Cardiac muscle cell (in vitro differentiated cells and primary cell): Measurements from ENCODE around the gene LCN1. TPM values are rescaled to one million over a fixed set of nuclear protein-coding genes. Genes with fewer than 3 reads are reported as not detected.
"Not testable (repeated sequence)": the region's sequence is repeated elsewhere in the genome, so short reads cannot be mapped to it uniquely, and the experiment has no call there.

Source experiments
- DNase-seq, 2 donors: peaks; one replicate each; pipeline versions ENCODE4 v3.0.0 to v3.0.0-alpha.2; 2010 to 2017; ENCODE audit warnings: low read depth in 1 of 2, low spot score in 1 of 2
- H3K27ac ChIP-seq: fragments of 200-600 bp; sonication (generic); 2 replicates; pipeline ENCODE4 v1.5.1; 2016
- H3K27me3 ChIP-seq: fragments of 200-600 bp; sonication (generic); 2 replicates; pipeline ENCODE4 v1.6.0; 2016; ENCODE audit warnings: control low read depth
- H3K36me3 ChIP-seq: fragments of 200-600 bp; sonication (generic); 2 replicates; pipeline ENCODE4 v1.5.1; 2016; ENCODE audit warnings: control low read depth
- H3K4me1 ChIP-seq: fragments of 200-600 bp; sonication (generic); 2 replicates; pipeline ENCODE4 v1.8.1; 2017; ENCODE audit warnings: low read depth, mild to moderate bottlenecking, mixed run types
- H3K4me3 ChIP-seq: fragments of 200-600 bp; sonication (generic); 2 replicates; pipeline ENCODE4 v1.5.1; 2016; ENCODE audit warnings: mild to moderate bottlenecking
- H3K9me3 ChIP-seq: fragments of 200-600 bp; sonication (generic); 2 replicates; pipeline ENCODE4 v1.5.1; 2017; ENCODE audit warnings: low read depth, mild to moderate bottlenecking, control low read depth
- polyA plus RNA-seq: library from polyadenylated mRNA; unstranded; fragments of >200 nt; fragmentation: Nextera tagmentation; extraction: Ambion mirVana; gene quantifications from 2 replicates; pipeline ENCODE4 v1.2.1, GENCODE V29; 2016
- total RNA-seq: library from RNA; depleted of rRNA; stranded (reverse); fragments of >200 nt; gene quantifications from 2 replicates; pipeline ENCODE4 v1.2.3, GENCODE V29; 2016
- TF ChIP-seq, protein P1 (sequence below): IDR thresholded peaks from 2 replicates; pipeline ENCODE4 v1.5.1; 2012; ENCODE audit warnings: low read depth, mild to moderate bottlenecking, low read length

Gene LCN1
- total and polyA plus RNA-seq, 2 experiments from 2014 or later, result 0.37 TPM; not detected in 1

DNA sequence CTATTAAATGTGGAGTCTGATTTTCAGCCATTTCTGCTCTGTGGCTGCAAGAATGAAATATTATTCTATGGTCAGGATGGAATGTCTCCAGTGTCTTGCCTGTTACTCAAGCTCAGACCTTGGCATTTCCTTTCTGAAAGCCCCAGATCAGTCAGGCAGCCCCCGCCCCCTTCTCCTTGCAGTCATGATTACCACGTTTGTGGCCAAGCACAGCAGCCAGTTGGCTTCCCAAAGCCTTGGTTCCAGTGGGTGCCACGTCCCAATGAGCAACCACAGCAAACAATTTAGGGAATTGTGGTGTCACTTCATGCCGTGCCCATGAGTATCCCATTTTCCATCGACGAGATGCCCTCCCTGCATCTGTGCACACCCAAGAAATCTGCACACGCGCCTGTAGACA is 15.0 kb downstream of the LCN1 start:
- peak in 1 of 2 donors; percentile 85 for DNase-seq
- no peaks in the 10 kb centered on the region for H3K9me3 ChIP-seq
- H3K36me3 ChIP-seq, result no peaks in the 10 kb centered on the region
- H3K4me3 ChIP-seq, result no peak overlapping the region
- TF ChIP-seq, protein P1, sequence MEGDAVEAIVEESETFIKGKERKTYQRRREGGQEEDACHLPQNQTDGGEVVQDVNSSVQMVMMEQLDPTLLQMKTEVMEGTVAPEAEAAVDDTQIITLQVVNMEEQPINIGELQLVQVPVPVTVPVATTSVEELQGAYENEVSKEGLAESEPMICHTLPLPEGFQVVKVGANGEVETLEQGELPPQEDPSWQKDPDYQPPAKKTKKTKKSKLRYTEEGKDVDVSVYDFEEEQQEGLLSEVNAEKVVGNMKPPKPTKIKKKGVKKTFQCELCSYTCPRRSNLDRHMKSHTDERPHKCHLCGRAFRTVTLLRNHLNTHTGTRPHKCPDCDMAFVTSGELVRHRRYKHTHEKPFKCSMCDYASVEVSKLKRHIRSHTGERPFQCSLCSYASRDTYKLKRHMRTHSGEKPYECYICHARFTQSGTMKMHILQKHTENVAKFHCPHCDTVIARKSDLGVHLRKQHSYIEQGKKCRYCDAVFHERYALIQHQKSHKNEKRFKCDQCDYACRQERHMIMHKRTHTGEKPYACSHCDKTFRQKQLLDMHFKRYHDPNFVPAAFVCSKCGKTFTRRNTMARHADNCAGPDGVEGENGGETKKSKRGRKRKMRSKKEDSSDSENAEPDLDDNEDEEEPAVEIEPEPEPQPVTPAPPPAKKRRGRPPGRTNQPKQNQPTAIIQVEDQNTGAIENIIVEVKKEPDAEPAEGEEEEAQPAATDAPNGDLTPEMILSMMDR, result no peak
- H3K27me3 ChIP-seq, result no peaks in the 10 kb centered on the region
- H3K4me1 ChIP-seq, result no peaks in the 10 kb centered on the region
- no peak overlapping the region for H3K27ac ChIP-seq

DNA sequence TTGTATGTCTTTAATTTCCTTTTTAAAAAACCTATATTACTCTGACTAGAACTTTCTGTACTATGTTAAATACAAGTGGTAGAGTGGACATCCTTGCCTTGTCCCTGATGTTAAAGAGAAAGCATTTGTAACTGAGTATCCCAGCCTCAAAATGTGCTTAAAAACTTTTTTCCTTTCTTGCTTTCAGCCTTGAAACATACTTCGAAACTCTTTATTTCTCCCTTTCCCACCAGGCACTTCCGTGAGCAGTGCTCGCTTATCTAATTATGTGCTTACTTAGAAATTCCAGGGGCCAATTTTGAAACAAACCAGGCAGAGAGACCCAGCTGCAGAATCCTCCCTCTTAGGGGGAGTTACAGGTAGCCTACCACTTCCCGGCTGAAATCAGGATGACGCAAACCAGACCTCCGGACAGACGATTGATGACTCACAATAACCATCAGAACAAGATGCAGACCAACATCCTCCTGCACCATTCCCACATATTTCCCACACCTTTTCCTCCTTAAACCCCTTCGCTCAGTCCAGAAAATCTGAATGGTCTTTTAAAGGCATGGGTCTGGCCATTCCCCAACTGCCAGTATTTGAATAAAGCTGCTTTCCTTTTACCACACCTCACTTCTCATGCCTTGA is 22.1 kb downstream of the LCN1 start:
- H3K4me3 ChIP-seq, H3K36me3 ChIP-seq, H3K27me3 ChIP-seq, H3K4me1 ChIP-seq, H3K9me3 ChIP-seq: not testable (repeated sequence)
- peak; percentile 47 to 88 for DNase-seq
- H3K27ac ChIP-seq, result peak overlapping the region; percentile 80

DNA sequence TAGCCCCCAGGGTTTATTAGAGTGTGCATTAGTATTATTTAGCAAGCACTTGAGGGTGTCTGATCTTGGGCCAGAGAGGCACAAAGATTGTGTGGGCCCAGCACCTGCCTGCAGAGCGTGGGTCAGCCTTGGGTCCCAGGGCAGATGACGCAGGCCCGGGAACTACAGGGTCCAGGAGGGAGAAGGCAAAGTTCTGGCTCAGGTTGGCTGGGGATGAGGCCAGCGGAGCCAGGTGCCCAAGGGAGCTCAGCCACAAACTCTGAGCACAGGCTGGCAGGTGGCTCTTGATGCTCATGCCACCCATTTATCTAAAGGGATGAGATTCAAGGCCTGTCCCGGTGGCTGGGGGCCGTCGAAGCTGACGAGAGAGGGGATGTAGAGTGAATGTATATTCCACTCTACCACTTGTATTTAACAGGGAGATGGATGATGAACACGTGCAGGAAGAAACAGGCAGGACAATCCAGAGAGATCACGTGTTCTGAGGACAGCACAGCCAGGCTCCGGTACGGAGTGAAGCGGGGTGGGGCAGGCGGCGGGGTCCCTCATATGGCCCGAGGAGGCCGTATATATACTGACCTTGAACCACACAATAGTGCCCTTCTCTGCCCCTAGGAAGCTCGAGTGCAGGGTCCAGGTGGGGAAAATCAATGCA is 23.9 kb downstream of the LCN1 start:
- H3K27me3 ChIP-seq, result no peaks in the 10 kb centered on the region
- no peaks in the 10 kb centered on the region for H3K36me3 ChIP-seq
- H3K9me3 ChIP-seq, result no peaks in the 10 kb centered on the region
- no peak overlapping the region for H3K4me3 ChIP-seq
- peaks cover 4% of the 10 kb centered on the region for H3K4me1 ChIP-seq
- TF ChIP-seq, protein P1, result no peak
- DNase-seq, result no peak
- H3K27ac ChIP-seq, result no peak overlapping the region

DNA sequence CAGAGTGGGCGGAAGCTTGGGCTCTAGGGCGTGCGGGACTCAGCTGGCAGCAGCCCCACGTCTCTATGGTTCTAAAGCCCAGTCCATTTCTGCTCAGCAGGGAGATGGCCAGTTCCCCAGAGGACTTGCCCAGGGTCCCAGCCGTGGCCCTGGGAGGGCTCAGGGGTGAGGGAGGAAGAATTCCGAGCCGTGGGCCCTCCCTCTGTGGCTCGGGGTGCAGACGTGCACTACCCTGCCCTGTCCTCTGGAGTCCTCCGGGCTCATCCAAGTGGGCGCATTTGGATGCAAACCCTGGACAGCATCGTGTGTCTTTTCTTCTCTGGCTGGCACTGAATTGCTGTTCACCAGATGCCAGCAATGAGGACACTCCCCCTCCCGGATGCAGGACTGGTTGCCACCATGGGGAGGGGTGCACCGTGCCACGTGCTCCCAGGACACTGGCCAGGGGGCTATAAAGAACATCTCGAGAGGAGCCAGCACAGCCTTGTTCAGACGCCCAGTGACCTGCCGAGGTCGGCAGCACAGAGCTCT is 24.5 kb downstream of the LCN1 start, which contains the start of gene OBP2A:
OBP2A (plus strand) TSS at position 481 of the 531 bp plus-strand sequence. CDS start 55 bp downstream, outside the sequence.
- H3K9me3 ChIP-seq, DNase-seq: not testable (repeated sequence)

DNA sequence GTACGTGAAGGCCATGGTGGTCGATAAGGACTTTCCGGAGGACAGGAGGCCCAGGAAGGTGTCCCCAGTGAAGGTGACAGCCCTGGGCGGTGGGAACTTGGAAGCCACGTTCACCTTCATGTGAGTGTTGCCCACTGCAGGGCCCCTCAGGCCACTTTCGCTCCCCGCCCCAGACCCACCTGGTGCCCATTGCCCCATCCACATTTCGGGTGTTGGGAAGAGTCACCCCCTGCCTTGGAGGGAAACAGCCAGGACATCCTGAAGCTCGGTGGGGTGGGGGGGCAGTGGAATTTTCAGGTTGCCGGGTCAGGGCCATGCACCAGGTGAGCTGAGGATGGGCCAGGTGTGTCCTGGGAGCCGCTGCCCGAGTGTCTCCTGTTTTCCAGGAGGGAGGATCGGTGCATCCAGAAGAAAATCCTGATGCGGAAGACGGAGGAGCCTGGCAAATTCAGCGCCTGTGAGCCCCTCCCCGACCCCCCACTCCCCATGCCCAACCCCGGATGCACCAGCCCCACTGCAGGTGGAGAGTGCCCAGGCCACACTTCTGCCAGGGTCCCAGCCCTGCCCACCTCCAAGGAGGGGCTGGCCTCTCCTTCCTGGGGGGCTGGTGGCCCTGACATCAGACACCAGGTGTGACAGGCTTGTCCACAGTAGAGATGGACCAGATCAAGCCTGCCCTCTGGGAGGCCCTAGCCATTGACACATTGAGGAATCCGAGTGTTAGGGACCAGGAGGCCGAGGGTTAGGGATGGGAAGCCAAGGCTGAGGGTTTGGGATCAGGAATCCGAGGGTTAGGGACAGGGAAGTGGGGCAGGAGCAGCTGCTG is 25.8 kb downstream of the LCN1 start:
- not testable (repeated sequence) for H3K4me3 ChIP-seq, H3K27me3 ChIP-seq, H3K27ac ChIP-seq, H3K36me3 ChIP-seq, H3K9me3 ChIP-seq, DNase-seq, H3K4me1 ChIP-seq

More for the DNA sequence above, 24.5 kb downstream of the LCN1 start, which contains the start of gene OBP2A:
- not testable (repeated sequence) for H3K27ac ChIP-seq, H3K27me3 ChIP-seq, H3K4me3 ChIP-seq, H3K36me3 ChIP-seq, H3K4me1 ChIP-seq

DNA sequence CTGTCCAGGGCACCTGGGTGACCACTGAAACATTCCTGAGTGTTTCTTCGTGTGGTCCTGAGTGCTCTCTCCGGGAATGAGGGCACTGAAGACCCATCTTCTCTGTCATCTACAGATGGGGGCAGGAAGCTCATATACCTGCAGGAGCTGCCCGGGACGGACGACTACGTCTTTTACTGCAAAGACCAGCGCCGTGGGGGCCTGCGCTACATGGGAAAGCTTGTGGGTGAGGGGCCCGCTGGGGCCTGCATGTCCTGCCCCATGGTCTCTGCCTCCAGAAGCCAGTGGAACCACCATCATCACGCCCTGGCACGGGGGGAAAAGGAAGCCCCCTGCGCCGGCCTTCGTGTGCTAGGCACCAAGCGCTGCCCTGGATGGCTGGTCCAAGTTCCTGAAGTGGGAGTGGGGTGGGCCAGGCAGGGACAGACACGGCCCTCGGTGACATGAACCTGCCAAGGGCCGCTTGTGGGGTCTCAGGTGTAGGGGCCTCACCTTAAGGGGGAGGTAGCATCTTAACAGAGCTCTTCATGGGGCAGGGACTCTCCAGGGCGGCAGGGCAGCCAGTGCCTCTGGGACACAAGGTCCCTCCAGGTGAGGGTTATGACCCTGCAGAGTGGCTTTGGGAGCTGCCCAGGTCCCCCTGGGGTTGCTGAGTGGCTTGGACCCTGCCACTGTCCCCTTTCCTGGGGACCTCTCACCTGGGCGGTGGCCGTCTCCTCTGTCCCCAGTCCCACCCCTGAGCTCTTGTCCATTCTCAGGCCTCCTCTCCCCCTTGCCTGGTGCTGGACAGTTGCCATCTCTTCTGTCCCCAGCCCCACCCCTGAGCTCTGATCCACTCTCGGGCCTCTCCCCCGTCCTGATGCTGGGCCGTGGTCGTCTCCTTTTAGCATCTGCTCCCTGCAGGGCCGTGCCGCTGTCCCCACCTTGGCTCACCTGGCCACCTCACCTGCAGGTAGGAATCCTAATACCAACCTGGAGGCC is 26.8 kb downstream of the LCN1 start:
- Histone ChIP-seq H3K4me3 (no peak overlapping the region), H3K4me1 (peaks cover 4% of the 10 kb centered on the region), H3K27ac (no peak overlapping the region), H3K27me3 (no peaks in the 10 kb centered on the region), H3K36me3 (no peaks in the 10 kb centered on the region), H3K9me3 (no peaks in the 10 kb centered on the region)
- no peak for DNase-seq
- TF ChIP-seq, protein P1, result no peak

DNA sequence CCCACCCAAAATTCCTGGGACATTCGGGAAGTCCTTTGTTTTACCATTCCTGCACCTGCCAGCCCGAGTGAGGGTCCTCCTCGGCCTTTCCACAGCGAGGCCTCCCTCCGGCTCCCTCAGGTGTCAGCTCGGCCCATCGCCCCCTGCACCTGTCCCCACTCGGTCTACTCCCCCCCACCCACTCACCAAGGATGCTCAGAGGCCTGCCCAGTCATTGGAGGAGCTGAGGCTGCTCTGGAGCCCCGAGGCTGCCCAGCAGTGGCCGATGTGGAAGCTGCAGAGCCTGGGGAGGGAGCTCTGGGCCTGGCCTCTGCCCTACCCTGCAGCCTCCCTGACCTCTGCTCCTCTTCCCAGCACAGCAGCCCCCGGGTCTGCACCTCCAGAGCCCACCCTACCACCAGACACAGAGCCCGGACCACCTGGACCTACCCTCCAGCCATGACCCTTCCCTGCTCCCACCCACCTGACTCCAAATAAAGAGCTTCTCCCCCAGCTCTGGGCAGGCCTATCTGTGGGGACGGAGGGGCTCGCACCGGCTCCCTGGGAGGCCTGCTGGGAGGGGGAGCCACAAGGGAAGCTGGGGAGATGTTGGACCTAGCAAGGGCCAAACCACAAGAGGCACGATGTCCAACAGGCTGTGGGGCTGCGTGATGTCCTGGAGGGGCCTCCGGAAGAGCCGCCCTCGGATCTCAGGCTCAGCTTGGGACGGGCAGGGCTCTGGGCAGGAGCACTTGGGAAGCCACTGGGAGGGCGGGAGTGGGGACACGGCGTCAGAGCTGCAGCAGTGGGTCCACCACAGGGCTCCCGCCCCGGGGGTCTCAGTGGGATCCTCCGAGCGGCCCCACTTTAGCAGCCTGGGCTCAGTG is 28.5 kb downstream of the LCN1 start:
- not testable (repeated sequence) for H3K36me3 ChIP-seq, H3K27ac ChIP-seq, H3K4me1 ChIP-seq, DNase-seq, H3K9me3 ChIP-seq, H3K4me3 ChIP-seq, H3K27me3 ChIP-seq
